GM18508 (cell line): ENCODE data around the gene LTC4S.
A peak's percentile ranks its signal among the peaks of the same experiment; 100 is the strongest.
"Not testable (repeated sequence)": the region's sequence is repeated elsewhere in the genome, so short reads cannot be mapped to it uniquely, and the experiment has no call there.

ENCODE experiments used
- ATAC-seq: cut with Tn5 transposase; IDR thresholded peaks from one replicate; pipeline ENCODE4 v1.9.1; 2021; ENCODE audit warnings: moderate number of reproducible peaks; ENCODE audit not compliant: insufficient read depth, unreplicated experiment

The LTC4S gene

GRCh38 chr5:179793468-179794139, at the start of gene LTC4S:
Gene LTC4S (plus strand): TSS chr5:179793986. CDS start chr5:179794081, 95 bp downstream.
- no peak for ATAC-seq

GRCh38 chr5:179744106-179744505, 49.7 kb upstream of the LTC4S start:
- ATAC-seq = not testable (repeated sequence)

- no peak for ATAC-seq
Observed at GRCh38 chr5:179746872-179747271, 46.9 kb upstream of the LTC4S start.

GRCh38 chr5:179747811-179748210, 46.0 kb upstream of the LTC4S start:
- no peak for ATAC-seq

GRCh38 chr5:179749857-179750508, 43.8 kb upstream of the LTC4S start:
- ATAC-seq = no peak

GRCh38 chr5:179753971-179754370, 39.8 kb upstream of the LTC4S start:
- ATAC-seq = no peak

- no peak for ATAC-seq
Observed at GRCh38 chr5:179755022-179755421, 38.8 kb upstream of the LTC4S start.

- ATAC-seq = no peak
Observed at GRCh38 chr5:179758955-179759354, 34.8 kb upstream of the LTC4S start.

- peak; percentile 47 for ATAC-seq
Observed at GRCh38 chr5:179759581-179760551, 33.9 kb upstream of the LTC4S start.

- ATAC-seq = no peak
Observed at GRCh38 chr5:179762079-179762780, 31.6 kb upstream of the LTC4S start.

GRCh38 chr5:179762781-179763176, 31.0 kb upstream of the LTC4S start:
- ATAC-seq = no peak

- ATAC-seq = no peak
Observed at GRCh38 chr5:179763215-179763945, 30.4 kb upstream of the LTC4S start.

- ATAC-seq = no peak
Observed at GRCh38 chr5:179764056-179764455, 29.7 kb upstream of the LTC4S start.

GRCh38 chr5:179765400-179765799, 28.4 kb upstream of the LTC4S start:
- no peak for ATAC-seq

- ATAC-seq = no peak
Observed at GRCh38 chr5:179766021-179766725, 27.6 kb upstream of the LTC4S start.

GRCh38 chr5:179766726-179767455, 26.9 kb upstream of the LTC4S start:
- no peak for ATAC-seq

GRCh38 chr5:179767496-179768100, 26.2 kb upstream of the LTC4S start:
- ATAC-seq = no peak
